NAMALWA (cell line): ENCODE data around the gene FIZ1.

Experiments used
- DNase-seq: peaks from one replicate; pipeline ENCODE4 v3.0.0-alpha.2; 2015; ENCODE audit warnings: low spot score

Gene FIZ1

GRCh38 chr19:55599468-55599841 lies at the start of gene FIZ1:
TSS of gene FIZ1 (minus strand) at chr19:55599517. CDS start at chr19:55597865, 1,652 bp downstream.
- peak; percentile 97 for DNase-seq

GRCh38 chr19:55648585-55649267 lies 49.4 kb upstream of the FIZ1 start:
- no peak for DNase-seq

- DNase-seq = peak; percentile 71
Observed at GRCh38 chr19:55647732-55648584, 48.6 kb upstream of the FIZ1 start, which contains the start of gene CCDC106. TSS of gene CCDC106 (plus strand) at chr19:55648212. CDS start at chr19:55649047, 835 bp downstream.

GRCh38 chr19:55646889-55647731 lies 47.8 kb upstream of the FIZ1 start:
- peak; percentile 88 for DNase-seq

GRCh38 chr19:55645512-55645881 lies 46.2 kb upstream of the FIZ1 start:
- DNase-seq = no peak

GRCh38 chr19:55644842-55645511 lies 45.7 kb upstream of the FIZ1 start:
- no peak for DNase-seq

GRCh38 chr19:55644191-55644833 lies 45.0 kb upstream of the FIZ1 start:
- DNase-seq = no peak

GRCh38 chr19:55643887-55644176 lies 44.5 kb upstream of the FIZ1 start:
- DNase-seq = no peak

GRCh38 chr19:55643003-55643886 lies 43.9 kb upstream of the FIZ1 start, which contains the start of gene ZNF581:
TSS of gene ZNF581 (plus strand) at chr19:55643649. CDS start at chr19:55644572, 923 bp downstream.
- DNase-seq = peak; percentile 87

GRCh38 chr19:55642153-55643002 lies 43.1 kb upstream of the FIZ1 start:
- DNase-seq = peak; percentile 68

GRCh38 chr19:55641426-55642152 lies 42.3 kb upstream of the FIZ1 start:
- DNase-seq = peak; percentile 55

GRCh38 chr19:55640577-55641425 lies 41.5 kb upstream of the FIZ1 start, which contains the start of gene ZNF580:
TSS of gene ZNF580 (plus strand) at chr19:55641002. CDS start at chr19:55642509, 1,507 bp downstream.
- peak; percentile 65 for DNase-seq

GRCh38 chr19:55640043-55640576 lies 40.8 kb upstream of the FIZ1 start:
- DNase-seq = peak; percentile 79

GRCh38 chr19:55638864-55639359 lies 39.6 kb upstream of the FIZ1 start:
- peak; percentile 94 for DNase-seq

- DNase-seq = no peak
Observed at GRCh38 chr19:55637534-55637933, 38.2 kb upstream of the FIZ1 start.

GRCh38 chr19:55636723-55637122 lies 37.4 kb upstream of the FIZ1 start:
- no peak for DNase-seq

- no peak for DNase-seq
Observed at GRCh38 chr19:55635856-55636440, 36.6 kb upstream of the FIZ1 start.
